ENCODE results near the gene NCOA3.

The NCOA3 gene

DNA sequence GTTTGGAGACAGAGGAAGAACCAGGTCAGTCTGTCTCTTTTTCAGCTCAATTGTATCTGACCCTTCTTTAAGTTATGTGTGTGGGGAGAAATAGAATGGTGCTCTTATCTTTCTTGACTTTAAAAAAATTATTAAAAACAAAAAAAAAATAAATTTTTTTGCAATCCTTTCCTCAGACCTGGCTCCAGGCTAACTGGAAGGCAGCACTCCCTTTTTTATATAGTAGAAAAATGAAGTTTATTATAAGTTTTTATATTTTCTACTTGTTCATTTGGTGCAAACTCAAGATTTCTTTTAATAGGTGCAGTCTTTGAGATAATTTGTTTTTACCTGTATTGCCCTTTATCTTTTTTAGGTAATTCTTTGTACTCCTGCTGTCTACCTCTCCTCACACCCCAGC is 153.9 kb downstream of the NCOA3 start:
- TF ChIP-seq, protein P1, sequence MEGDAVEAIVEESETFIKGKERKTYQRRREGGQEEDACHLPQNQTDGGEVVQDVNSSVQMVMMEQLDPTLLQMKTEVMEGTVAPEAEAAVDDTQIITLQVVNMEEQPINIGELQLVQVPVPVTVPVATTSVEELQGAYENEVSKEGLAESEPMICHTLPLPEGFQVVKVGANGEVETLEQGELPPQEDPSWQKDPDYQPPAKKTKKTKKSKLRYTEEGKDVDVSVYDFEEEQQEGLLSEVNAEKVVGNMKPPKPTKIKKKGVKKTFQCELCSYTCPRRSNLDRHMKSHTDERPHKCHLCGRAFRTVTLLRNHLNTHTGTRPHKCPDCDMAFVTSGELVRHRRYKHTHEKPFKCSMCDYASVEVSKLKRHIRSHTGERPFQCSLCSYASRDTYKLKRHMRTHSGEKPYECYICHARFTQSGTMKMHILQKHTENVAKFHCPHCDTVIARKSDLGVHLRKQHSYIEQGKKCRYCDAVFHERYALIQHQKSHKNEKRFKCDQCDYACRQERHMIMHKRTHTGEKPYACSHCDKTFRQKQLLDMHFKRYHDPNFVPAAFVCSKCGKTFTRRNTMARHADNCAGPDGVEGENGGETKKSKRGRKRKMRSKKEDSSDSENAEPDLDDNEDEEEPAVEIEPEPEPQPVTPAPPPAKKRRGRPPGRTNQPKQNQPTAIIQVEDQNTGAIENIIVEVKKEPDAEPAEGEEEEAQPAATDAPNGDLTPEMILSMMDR (IDR thresholded peaks at IDR 0.05): no peak
- no peaks in the 10 kb centered on the region for H3K27me3 Mint-ChIP-seq (ENCODE audit: low read depth, poor library complexity)
- H3K4me3 Mint-ChIP-seq: no peak overlapping the region
- H3K36me3 Mint-ChIP-seq (ENCODE audit: low read depth): peaks cover 57% of the 10 kb centered on the region
- peaks cover 13% of the 10 kb centered on the region for H3K4me1 Mint-ChIP-seq
- no peak for DNase-seq
- H3K9me3 Mint-ChIP-seq: no peaks in the 10 kb centered on the region
- H3K27ac Mint-ChIP-seq: no peak overlapping the region

DNA sequence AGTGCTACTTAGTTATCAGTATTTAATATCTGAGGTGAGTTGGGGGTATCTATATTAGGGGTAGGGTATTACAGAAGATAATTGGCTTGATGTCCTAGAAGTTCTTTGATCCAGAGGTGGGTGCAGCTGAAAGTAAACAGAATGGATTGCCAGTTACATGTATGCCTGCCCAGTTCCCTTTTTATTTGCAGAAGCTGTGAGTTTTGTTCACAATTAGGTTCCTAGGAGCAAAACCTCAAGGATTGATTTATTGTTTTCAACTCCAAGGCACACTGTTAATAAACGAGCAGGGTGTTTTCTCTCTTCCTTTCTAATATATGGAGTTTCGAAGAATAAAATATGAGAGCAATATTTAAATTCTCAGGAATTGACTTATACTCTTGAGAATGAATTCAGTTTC is 154.6 kb downstream of the NCOA3 start:
- H3K27me3 Mint-ChIP-seq (ENCODE audit: low read depth, poor library complexity): no peaks in the 10 kb centered on the region
- H3K4me1 Mint-ChIP-seq: peaks cover 20% of the 10 kb centered on the region
- H3K27ac Mint-ChIP-seq: no peak overlapping the region
- TF ChIP-seq, protein P1 (IDR thresholded peaks at IDR 0.05): no peak
- no peaks in the 10 kb centered on the region for H3K9me3 Mint-ChIP-seq
- H3K36me3 Mint-ChIP-seq (ENCODE audit: low read depth): peaks cover 58% of the 10 kb centered on the region
- no peak for DNase-seq
- no peak overlapping the region for H3K4me3 Mint-ChIP-seq

DNA sequence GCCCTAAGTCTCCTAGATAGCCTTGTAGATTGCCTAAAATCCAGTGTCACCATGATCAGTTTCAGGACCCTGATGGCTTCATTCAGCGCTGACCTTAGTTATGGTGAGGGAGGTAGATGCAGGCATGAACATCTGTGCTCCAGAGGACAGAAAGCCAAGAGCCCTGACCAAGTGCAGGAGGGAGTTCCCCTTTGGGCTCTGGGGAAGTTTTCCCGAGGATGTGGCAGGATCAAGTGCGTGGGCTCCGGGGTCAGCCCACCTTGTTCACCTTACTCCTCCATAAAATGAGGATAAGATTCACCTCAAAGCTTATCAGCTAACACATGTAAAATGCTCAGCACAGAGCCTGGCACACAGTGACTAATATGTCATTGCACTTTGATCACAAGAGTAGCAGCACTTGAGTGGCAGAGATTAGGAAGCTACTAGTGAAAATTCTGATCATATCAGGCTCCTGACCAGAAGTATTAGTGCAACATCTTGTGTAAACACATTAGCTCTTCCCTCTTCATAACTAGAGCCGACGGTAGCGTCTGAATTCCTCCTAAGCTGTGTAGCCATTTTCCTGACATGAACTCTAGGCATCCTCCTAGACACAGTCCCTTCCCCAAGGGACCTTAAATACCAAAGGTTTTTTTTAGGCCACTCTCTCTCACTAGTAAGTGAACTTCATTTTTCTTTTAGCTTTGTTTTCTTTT is 158.4 kb downstream of the NCOA3 start:
- no peak for DNase-seq
- TF ChIP-seq, protein P1 (IDR thresholded peaks at IDR 0.05): no peak
- H3K4me1 Mint-ChIP-seq: peaks cover 23% of the 10 kb centered on the region
- peaks cover 46% of the 10 kb centered on the region for H3K36me3 Mint-ChIP-seq (ENCODE audit: low read depth)
- no peak overlapping the region for H3K27ac Mint-ChIP-seq
- no peaks in the 10 kb centered on the region for H3K27me3 Mint-ChIP-seq (ENCODE audit: low read depth, poor library complexity)
- no peak overlapping the region for H3K4me3 Mint-ChIP-seq
- H3K9me3 Mint-ChIP-seq: no peaks in the 10 kb centered on the region

DNA sequence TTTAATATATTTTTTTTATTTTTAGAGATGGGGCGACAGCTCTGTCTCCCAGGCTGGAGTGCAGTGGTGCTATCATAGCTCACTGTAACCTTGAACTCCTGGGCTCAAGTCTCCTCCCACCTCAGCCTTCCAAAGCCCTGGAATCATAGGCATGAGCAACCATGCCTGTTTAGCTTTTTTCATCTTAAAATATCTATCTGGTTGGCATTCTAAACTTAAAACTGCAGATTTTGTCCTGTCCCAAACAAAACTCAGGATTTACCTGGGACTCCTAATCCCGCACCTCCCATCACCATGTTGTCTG is 158.9 kb downstream of the NCOA3 start:
- Mint-ChIP-seq H3K27ac (peak overlapping the region; percentile 75), H3K9me3 (no peaks in the 10 kb centered on the region), H3K4me1 (peaks cover 26% of the 10 kb centered on the region), H3K36me3 (ENCODE audit: low read depth) (peaks cover 43% of the 10 kb centered on the region), H3K27me3 (ENCODE audit: low read depth, poor library complexity) (no peaks in the 10 kb centered on the region), H3K4me3 (no peak overlapping the region)
- DNase-seq: no peak
- TF ChIP-seq, protein P1 (IDR thresholded peaks at IDR 0.05): no peak

DNA sequence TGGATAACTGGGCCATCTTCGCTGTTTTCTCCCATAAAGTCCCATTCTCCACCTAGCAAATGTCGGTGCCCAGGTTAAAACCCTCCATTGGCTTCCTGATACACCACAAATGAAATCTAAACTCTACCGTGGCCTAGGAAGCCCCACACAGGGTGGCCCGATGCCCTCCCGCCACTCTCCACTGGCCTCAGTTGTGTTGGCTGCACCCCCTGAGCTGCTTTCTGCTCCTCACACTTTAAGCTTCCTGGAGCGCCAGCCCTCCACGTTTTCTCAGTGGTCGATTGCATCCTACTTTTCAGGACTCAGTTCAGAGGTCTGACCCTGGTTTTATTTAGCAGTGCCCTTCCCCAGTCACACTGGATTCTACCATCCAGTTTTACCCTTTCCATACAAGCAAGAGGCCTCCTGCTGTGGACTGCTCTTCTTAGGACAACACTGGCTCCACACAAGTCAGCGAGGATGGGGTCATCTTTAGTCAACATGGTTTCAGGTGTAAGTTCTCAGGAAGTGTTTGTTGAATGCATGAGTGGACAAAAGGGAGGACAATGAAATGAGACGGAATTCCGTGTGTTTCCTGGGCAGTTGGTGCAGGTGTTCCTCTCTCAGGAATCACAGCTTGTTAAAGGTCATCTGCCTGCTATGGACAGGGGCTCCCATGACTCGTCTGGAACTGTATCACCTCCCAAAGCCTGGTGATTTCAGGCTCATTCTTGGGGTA is 159.5 kb downstream of the NCOA3 start:
- Mint-ChIP-seq H3K9me3 (no peaks in the 10 kb centered on the region), H3K27me3 (ENCODE audit: low read depth, poor library complexity) (no peaks in the 10 kb centered on the region), H3K4me1 (peaks cover 30% of the 10 kb centered on the region), H3K4me3 (no peak overlapping the region), H3K36me3 (ENCODE audit: low read depth) (peaks cover 43% of the 10 kb centered on the region), H3K27ac (peak overlapping the region; percentile 75)
- DNase-seq: no peak
- TF ChIP-seq, protein P1 (IDR thresholded peaks at IDR 0.05): no peak

DNA sequence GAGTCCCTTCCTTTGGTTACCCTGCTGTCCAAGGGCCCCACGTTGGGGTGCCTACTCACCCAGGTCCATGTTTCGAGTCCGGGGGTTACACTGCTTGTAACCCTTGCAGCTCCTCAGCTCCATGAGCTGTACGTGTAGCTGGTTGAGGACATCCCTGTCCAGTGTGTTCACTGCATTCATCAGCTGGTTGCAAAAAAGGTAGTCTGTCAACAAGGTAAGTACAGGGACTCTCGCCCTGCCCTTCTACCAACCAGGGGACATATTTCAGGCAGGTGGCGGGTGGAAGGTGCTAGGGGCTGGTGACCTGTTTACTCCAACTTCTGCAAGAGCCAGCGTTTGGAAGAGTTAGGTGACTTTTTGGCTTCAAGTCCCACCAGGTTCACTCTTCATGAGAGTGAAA is 160.0 kb downstream of the NCOA3 start:
- no peaks in the 10 kb centered on the region for H3K27me3 Mint-ChIP-seq (ENCODE audit: low read depth, poor library complexity)
- H3K4me3 Mint-ChIP-seq: no peak overlapping the region
- H3K36me3 Mint-ChIP-seq (ENCODE audit: low read depth): peaks cover 46% of the 10 kb centered on the region
- TF ChIP-seq, protein P1 (IDR thresholded peaks at IDR 0.05): no peak
- no peak overlapping the region for H3K27ac Mint-ChIP-seq
- no peak for DNase-seq
- H3K4me1 Mint-ChIP-seq: peaks cover 30% of the 10 kb centered on the region
- no peaks in the 10 kb centered on the region for H3K9me3 Mint-ChIP-seq

Data from nephron progenitor cell (in vitro differentiated cells).